Tibial nerve (tissue), 4 donors: ENCODE measurements around the gene ASXL3. TPM values are rescaled to one million over a fixed set of nuclear protein-coding genes. Genes with fewer than 3 reads are reported as not detected.

Source experiments
- DNase-seq, 2 donors: peaks; one replicate each; pipeline ENCODE4 v3.0.0-alpha.2; 2019; ENCODE audit warnings: low spot score in 2 of 2
- H3K27ac ChIP-seq, 4 donors: fragments of 200-600 bp; sonication (generic) in 3 of 4; one replicate each; pipeline ENCODE4 v1.5.1; 2017 to 2019; ENCODE audit warnings: mild to moderate bottlenecking in 1 of 4
- H3K27me3 ChIP-seq, 2 donors: fragments of 200-600 bp; sonication (generic) in 1 of 2; one replicate each; pipeline versions ENCODE4 v1.5.1 to v1.6.0; 2017 to 2019
- H3K36me3 ChIP-seq, 3 donors: fragments of 200-600 bp; sonication (generic); one replicate each; pipeline ENCODE4 v1.5.1; 2018 to 2019
- H3K4me1 ChIP-seq, 4 donors: fragments of 200-600 bp; sonication (generic) in 3 of 4; one replicate each; pipeline ENCODE4 v1.5.1; 2017 to 2019
- H3K4me3 ChIP-seq, 4 donors: fragments of 200-600 bp; sonication (generic) in 3 of 4; one replicate each; pipeline ENCODE4 v1.5.1; 2017 to 2019; ENCODE audit warnings: mild to moderate bottlenecking in 1 of 4, moderate library complexity in 1 of 4
- H3K9me3 ChIP-seq, 4 donors: fragments of 200-600 bp; sonication (generic) in 3 of 4; one replicate each; pipeline ENCODE4 v1.5.1; 2017 to 2019
- EP300 ChIP-seq, 2 donors: sonication (generic); formaldehyde crosslinking; IDR thresholded peaks; one replicate each; pipeline ENCODE4 v1.6.1; 2017; ENCODE audit warnings: antibody characterized with exemption in 2 of 2, mild to moderate bottlenecking in 1 of 2
- POLR2A ChIP-seq, 2 donors: fragments of 450-650 bp; IDR thresholded peaks; one replicate each; pipeline ENCODE4 v1.6.1; 2017; ENCODE audit warnings: antibody characterized with exemption in 2 of 2, mild to moderate bottlenecking in 2 of 2, moderate library complexity in 2 of 2
- WGBS, 2 donors: methylation state at CpG; one replicate each; pipeline ENCODE4 v1.1.5; 2018; 5-methylcytosine and 5-hydroxymethylcytosine counted together
- total RNA-seq, 4 donors: library from RNA; depleted of rRNA; stranded (reverse); fragments of >200 nt; gene quantifications; one replicate each; pipeline ENCODE4 v1.1.0, GENCODE V29; 2016
- TF ChIP-seq, protein P1 (sequence below), 5 experiments: fragments of 200-600 bp in 3 of 5; fragments of 450-650 bp in 2 of 5; sonication (generic) in 3 of 5; IDR thresholded peaks; one replicate each; pipeline ENCODE4 v1.5.1; 2016 to 2019; ENCODE audit warnings: antibody characterized with exemption in 5 of 5, mild to moderate bottlenecking in 3 of 5, moderate library complexity in 2 of 5

Gene ASXL3
- total RNA-seq, 4 donors from 2014 or later, result 3.7 to 7.2 (median 6.2) TPM

DNA sequence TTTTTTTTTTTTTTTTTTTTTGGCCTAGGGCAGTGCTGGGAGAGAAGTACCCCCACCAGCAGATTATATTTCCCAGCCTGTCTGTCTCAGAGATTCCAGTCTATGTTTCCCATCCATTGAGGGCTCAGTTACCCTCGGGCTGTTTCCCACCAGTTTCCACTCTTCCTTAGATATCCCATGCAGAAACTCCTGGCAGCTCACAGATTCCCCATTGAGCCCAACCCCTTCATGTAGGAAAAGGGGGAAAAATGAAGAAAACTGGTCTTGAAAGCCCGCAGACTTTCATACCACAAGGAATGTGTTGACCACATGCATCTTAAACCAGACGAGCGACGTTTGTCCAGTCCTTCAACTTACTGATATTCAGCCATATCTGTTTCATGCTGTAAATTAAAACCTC is 15.2 kb downstream of the ASXL3 start:
- 84 to 88% methylated on average over 5 of the region's 5 CpGs for WGBS, 2 donors
- TF ChIP-seq POLR2A (IDR thresholded peaks at IDR 0.05) (no peak), EP300 (IDR thresholded peaks at IDR 0.05) (no peak)
- TF ChIP-seq, protein P1, sequence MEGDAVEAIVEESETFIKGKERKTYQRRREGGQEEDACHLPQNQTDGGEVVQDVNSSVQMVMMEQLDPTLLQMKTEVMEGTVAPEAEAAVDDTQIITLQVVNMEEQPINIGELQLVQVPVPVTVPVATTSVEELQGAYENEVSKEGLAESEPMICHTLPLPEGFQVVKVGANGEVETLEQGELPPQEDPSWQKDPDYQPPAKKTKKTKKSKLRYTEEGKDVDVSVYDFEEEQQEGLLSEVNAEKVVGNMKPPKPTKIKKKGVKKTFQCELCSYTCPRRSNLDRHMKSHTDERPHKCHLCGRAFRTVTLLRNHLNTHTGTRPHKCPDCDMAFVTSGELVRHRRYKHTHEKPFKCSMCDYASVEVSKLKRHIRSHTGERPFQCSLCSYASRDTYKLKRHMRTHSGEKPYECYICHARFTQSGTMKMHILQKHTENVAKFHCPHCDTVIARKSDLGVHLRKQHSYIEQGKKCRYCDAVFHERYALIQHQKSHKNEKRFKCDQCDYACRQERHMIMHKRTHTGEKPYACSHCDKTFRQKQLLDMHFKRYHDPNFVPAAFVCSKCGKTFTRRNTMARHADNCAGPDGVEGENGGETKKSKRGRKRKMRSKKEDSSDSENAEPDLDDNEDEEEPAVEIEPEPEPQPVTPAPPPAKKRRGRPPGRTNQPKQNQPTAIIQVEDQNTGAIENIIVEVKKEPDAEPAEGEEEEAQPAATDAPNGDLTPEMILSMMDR (IDR thresholded peaks at IDR 0.05), result no peak
- no peak for DNase-seq
- Histone ChIP-seq H3K27me3 (no peaks in the 10 kb centered on the region), H3K9me3 (peaks cover 0 to under 1% (median 0%) of the 10 kb centered on the region in 4 donors), H3K36me3 (no peaks in the 10 kb centered on the region), H3K27ac (no peak overlapping the region), H3K4me3 (no peak overlapping the region), H3K4me1 (peaks cover 0 to 11% (median 0%) of the 10 kb centered on the region in 4 donors)

DNA sequence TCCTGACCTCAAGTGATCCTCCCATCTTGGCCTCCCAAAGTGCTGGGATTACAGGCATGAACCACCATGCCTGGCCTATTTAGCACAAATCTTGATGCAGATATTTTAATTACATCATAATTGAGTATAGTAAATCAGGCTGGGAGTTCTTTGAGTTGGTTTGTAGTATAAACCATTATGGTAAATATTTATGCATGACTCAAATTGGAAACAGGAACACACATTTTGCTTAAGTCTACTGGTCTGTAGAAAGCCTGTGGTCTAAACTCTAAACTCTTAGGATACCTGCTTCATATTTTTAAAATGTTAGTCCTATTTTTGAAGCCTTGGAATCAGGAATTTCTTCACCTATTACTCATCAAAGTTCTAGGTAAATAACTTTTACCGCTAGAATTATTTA is 16.8 kb downstream of the ASXL3 start:
- Histone ChIP-seq H3K4me3 (no peak overlapping the region), H3K27me3 (no peaks in the 10 kb centered on the region), H3K27ac (no peak overlapping the region), H3K9me3 (no peaks in the 10 kb centered on the region), H3K4me1 (peaks cover 0 to 11% (median 0%) of the 10 kb centered on the region in 4 donors), H3K36me3 (no peaks in the 10 kb centered on the region)
- TF ChIP-seq POLR2A (IDR thresholded peaks at IDR 0.05) (no peak), EP300 (IDR thresholded peaks at IDR 0.05) (no peak)
- no peak for DNase-seq
- WGBS, 2 donors, result 49 to 85% methylated on average over 1 of the region's 1 CpG

DNA sequence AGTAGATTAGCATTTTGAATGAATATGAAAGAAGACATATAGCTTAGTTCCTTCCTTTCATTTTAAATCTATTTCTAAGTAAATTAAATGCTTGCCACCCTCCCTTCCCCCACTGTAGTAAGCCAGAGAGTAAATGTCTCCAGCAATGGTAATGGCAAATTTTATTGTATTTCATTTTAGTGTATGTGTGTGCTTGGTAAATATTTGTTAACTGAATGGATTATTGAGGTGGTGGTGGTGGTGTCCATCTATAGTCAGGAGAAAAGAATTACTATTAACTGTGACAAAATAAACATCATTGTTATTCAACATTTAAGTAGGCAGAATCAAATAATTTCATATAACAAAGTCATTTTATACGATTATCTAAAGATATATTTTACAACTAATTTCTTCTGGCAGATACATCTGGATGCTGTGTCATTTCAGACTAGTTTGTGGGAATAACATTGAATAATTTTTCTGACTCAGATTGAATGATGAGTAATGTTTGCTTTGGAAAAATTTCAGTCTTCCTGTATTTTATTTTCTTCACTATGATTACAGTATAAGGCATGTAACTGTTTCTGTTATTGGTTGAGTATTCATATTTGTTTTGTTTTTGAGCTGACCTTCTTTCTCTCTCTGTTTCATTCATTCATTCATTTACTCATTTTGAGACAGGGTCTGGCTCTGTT is 18.3 kb downstream of the ASXL3 start:
- WGBS, 2 donors, result 55 to 58% methylated on average over 1 of the region's 1 CpG
- TF ChIP-seq EP300 (IDR thresholded peaks at IDR 0.05), result no peak
- TF ChIP-seq POLR2A (IDR thresholded peaks at IDR 0.05), result no peak
- TF ChIP-seq, protein P1 (IDR thresholded peaks at IDR 0.05), result no peak
- H3K27ac ChIP-seq, result no peak overlapping the region

DNA sequence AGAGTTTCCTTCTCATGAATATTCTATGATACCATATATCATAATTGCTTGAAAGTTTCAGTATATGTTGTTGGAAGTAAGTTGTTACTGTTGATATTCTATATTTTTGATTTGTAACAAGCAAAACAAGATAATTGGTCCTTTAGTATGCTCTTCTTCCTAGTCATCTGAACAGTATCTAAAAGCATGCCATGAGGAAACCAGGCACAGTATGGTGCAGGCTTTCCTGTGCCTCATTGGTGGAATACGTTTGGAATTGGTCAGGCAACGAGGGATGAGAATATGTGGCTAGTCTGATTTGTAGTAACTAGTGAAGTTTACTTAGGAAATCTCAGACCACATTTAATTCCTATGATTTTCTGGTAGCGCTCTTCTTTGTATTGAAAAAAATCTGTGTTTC is 22.8 kb downstream of the ASXL3 start:
- no peaks in the 10 kb centered on the region for H3K27me3 ChIP-seq
- 80 to 89% methylated on average over 3 of the region's 3 CpGs for WGBS, 2 donors
- peaks cover 0 to 22% (median 0%) of the 10 kb centered on the region in 4 donors for H3K4me1 ChIP-seq
- no peak overlapping the region for H3K27ac ChIP-seq
- no peaks in the 10 kb centered on the region for H3K9me3 ChIP-seq
- H3K36me3 ChIP-seq, result no peaks in the 10 kb centered on the region
- DNase-seq, result no peak
- H3K4me3 ChIP-seq, result no peak overlapping the region
- no peak for TF ChIP-seq POLR2A (IDR thresholded peaks at IDR 0.05)
- no peak for TF ChIP-seq EP300 (IDR thresholded peaks at IDR 0.05)

More for the DNA sequence above, 18.3 kb downstream of the ASXL3 start:
- peaks cover 0 to 19% (median 0%) of the 10 kb centered on the region in 4 donors for H3K4me1 ChIP-seq
- H3K4me3 ChIP-seq, result no peak overlapping the region
- no peaks in the 10 kb centered on the region for H3K36me3 ChIP-seq
- no peak for DNase-seq
- H3K9me3 ChIP-seq, result no peaks in the 10 kb centered on the region
- H3K27me3 ChIP-seq, result no peaks in the 10 kb centered on the region

DNA sequence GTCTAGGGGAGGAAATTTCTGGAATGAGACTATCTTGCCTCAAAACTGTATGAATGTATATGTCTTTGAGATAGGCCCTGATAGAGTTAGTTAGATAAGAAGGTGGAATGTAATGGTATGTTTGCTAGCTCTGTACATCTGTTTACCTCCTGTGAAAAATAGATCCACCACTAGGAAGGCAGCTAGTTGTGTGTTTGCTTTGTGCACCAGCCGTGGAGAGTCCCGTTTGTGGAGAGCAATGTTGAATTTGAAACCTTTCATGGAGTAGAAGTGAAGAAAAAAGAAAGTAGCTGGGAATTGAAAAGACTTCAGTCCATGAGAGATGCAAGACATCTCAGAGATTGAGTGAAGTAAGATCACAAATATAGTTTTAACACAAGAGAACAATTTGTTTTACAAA is 25.4 kb downstream of the ASXL3 start:
- TF ChIP-seq, protein P1 (IDR thresholded peaks at IDR 0.05), result no peak
- TF ChIP-seq POLR2A (IDR thresholded peaks at IDR 0.05) (no peak), EP300 (IDR thresholded peaks at IDR 0.05) (no peak)
- Histone ChIP-seq H3K27ac (no peak overlapping the region), H3K9me3 (no peaks in the 10 kb centered on the region), H3K4me3 (no peak overlapping the region), H3K27me3 (no peaks in the 10 kb centered on the region), H3K36me3 (no peaks in the 10 kb centered on the region), H3K4me1 (peaks cover 0 to 14% (median 0%) of the 10 kb centered on the region in 4 donors)
- no peak for DNase-seq
- WGBS, 2 donors, result 46 to 55% methylated on average over 2 of the region's 2 CpGs

DNA sequence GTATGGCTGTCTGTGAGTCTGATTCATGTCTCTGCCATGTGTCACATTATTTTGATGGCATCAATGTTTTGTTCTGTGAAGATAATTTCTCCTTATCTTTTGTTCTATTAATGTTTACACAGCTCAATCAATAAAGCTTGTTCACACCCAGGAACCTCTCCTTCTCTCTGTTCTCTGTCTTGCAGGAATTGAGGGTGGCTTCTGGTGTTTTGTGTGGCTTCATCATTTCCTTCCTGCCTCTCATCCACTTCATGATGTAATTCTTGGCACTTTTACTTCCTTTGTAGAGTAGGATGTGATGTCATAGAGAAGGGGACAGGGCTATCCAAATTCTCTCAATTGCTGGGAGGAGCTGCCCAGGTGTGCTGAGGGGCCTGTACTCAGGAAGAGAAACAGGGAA is 27.2 kb downstream of the ASXL3 start:
- no peaks in the 10 kb centered on the region for H3K9me3 ChIP-seq
- no peaks in the 10 kb centered on the region for H3K27me3 ChIP-seq
- DNase-seq, result no peak
- H3K4me3 ChIP-seq, result no peak overlapping the region
- no peak overlapping the region for H3K27ac ChIP-seq
- no peak for TF ChIP-seq POLR2A (IDR thresholded peaks at IDR 0.05)
- no peak for TF ChIP-seq EP300 (IDR thresholded peaks at IDR 0.05)
- H3K4me1 ChIP-seq, result peaks cover 0 to 14% (median 0%) of the 10 kb centered on the region in 4 donors
- H3K36me3 ChIP-seq, result no peaks in the 10 kb centered on the region
